OCI-LY7 (cell line): Measurements from ENCODE around the gene BRMS1. TPM values are rescaled to one million over a fixed set of nuclear protein-coding genes. Genes with fewer than 3 reads are reported as not detected.

Experiments used
- BruUV-seq: library from RNA; stranded (reverse); fragments of 400-500 nt; replicated peaks from 2 replicates; lab custom pipeline; 2021; lab: Mats Ljungman, UMichigan
- CTCF ChIA-PET: fragments of 300-600 bp; sonication (Branson Sonifier 250); formaldehyde crosslinking; loops from one replicate; lab custom pipeline; 2022; ENCODE audit warnings: antibody characterized with exemption; ENCODE audit not compliant: unreplicated experiment; lab: Charles Lee
- POLR2A ChIA-PET: fragments of 300-600 bp; sonication (Branson Sonifier 250); formaldehyde crosslinking; loops from one replicate; lab custom pipeline; 2022; ENCODE audit warnings: antibody characterized with exemption; lab: Charles Lee
- DNase-seq: peaks from one replicate; pipeline ENCODE4 v3.0.0-alpha.2; 2015; ENCODE audit warnings: low spot score
- H2AFZ ChIP-seq: fragments of 200-600 bp; sonication (generic), shearing (Covaris generic); 2 replicates; pipeline ENCODE4 v1.6.1; 2014; ENCODE audit warnings: mild to moderate bottlenecking, antibody characterized with exemption, low read length, moderate library complexity
- H3K27ac ChIP-seq: fragments of 200-600 bp; sonication (generic); 2 replicates; pipeline ENCODE4 v1.5.1; 2014; ENCODE audit warnings: mixed run types, low read depth, mild to moderate bottlenecking, moderate library complexity, low read length, inconsistent platforms; ENCODE audit not compliant: poor library complexity, severe bottlenecking
- H3K36me3 ChIP-seq: fragments of 200-600 bp; sonication (generic); 2 replicates; pipeline ENCODE4 v1.6.1; 2014; ENCODE audit warnings: mild to moderate bottlenecking, antibody characterized with exemption, low read length, moderate library complexity, mixed read lengths; ENCODE audit not compliant: insufficient read depth
- H3K4me1 ChIP-seq: fragments of 200-600 bp; sonication (generic); 2 replicates; pipeline ENCODE4 v1.5.1; 2014; ENCODE audit warnings: mild to moderate bottlenecking, low read length; ENCODE audit not compliant: insufficient read depth, poor library complexity, severe bottlenecking
- H3K4me2 ChIP-seq: fragments of 200-600 bp; sonication (generic); 2 replicates; pipeline ENCODE4 v1.6.1; 2014; ENCODE audit warnings: mild to moderate bottlenecking, low read length
- H3K4me3 ChIP-seq: fragments of 200-600 bp; sonication (generic); 2 replicates; pipeline ENCODE4 v1.5.1; 2014; ENCODE audit warnings: mild to moderate bottlenecking, low read depth, low read length; ENCODE audit not compliant: poor library complexity, severe bottlenecking
- H3K79me2 ChIP-seq: fragments of 200-600 bp; sonication (generic); 2 replicates; pipeline ENCODE4 v1.6.1; 2016; ENCODE audit warnings: low read depth, mild to moderate bottlenecking, low read length, moderate library complexity, mixed read lengths; ENCODE audit not compliant: insufficient read depth
- H3K9me2 ChIP-seq: fragments of 200-600 bp; sonication (generic); 2 replicates; pipeline ENCODE4 v1.6.1; 2016; ENCODE audit warnings: mild to moderate bottlenecking, low read length, mixed read lengths; ENCODE audit not compliant: insufficient read depth
- H3K9me3 ChIP-seq: fragments of 200-600 bp; sonication (generic); 2 replicates; pipeline ENCODE4 v1.6.1; 2014; ENCODE audit warnings: mild to moderate bottlenecking, mixed run types, low read length, mixed read lengths
- H4K20me1 ChIP-seq: fragments of 200-600 bp; sonication (generic); 2 replicates; pipeline ENCODE4 v1.6.1; 2014; ENCODE audit warnings: mild to moderate bottlenecking, antibody characterized with exemption, low read length, moderate library complexity, mixed read lengths; ENCODE audit not compliant: insufficient read depth
- CTCF ChIP-seq: fragments of 200-600 bp; sonication (generic); conservative IDR thresholded peaks from 2 replicates; pipeline ENCODE4 v1.5.1; 2014; ENCODE audit warnings: mild to moderate bottlenecking, antibody characterized with exemption, low read length, moderate library complexity, mixed read lengths
- EZH2phosphoT487 ChIP-seq: fragments of 200-600 bp; sonication (generic); IDR thresholded peaks from 2 replicates; pipeline ENCODE4 v1.6.1; 2018; ENCODE audit warnings: low read depth, borderline replicate concordance, mild to moderate bottlenecking, mixed run types, antibody characterized with exemption, low read length, moderate library complexity, mixed read lengths
- intact Hi-C: fragments of 100-400 bp; cut with micrococcal nuclease; formaldehyde crosslinking; loops from one replicate; pipeline ENCODE4 v1.10.0; 2022; ENCODE audit not compliant: unreplicated experiment
- total RNA-seq, 2 experiments: library from RNA; depleted of rRNA in 1 of 2; stranded (reverse); fragments of >200 nt in 1 of 2; shearing (Covaris generic) in 1 of 2; gene quantifications; 2 replicates each; pipeline ENCODE4 v1.2.3, GENCODE V29; 2014 to 2022

Gene BRMS1
- total RNA-seq, 2 experiments from 2014 or later = 43.1 to 43.8 TPM

GRCh38 chr11:66330931-66331330, 14.0 kb downstream of the BRMS1 start:
- H3K36me3 ChIP-seq = no peaks in the 10 kb centered on the region
- ChIA-PET POLR2A (interaction anchor here (1.2 kb wide), 1 partner anchor 19 kb away, joined by 4 read pairs; no protein-coding TSS in a partner anchor), CTCF (no interaction called here)
- H3K27ac ChIP-seq = no peak overlapping the region
- H3K4me2 ChIP-seq = no peak overlapping the region
- no peaks in the 10 kb centered on the region for H4K20me1 ChIP-seq
- no peaks in the 10 kb centered on the region for H3K9me2 ChIP-seq
- no peak for DNase-seq
- 0 out of 2 replicates have a peak, but pooled peaks have one; percentile 12 for TF ChIP-seq CTCF
- no peak for TF ChIP-seq EZH2phosphoT487
- no peaks in the 10 kb centered on the region for H3K79me2 ChIP-seq
- BruUV-seq = no TSS peak
- no peak overlapping the region for H2AFZ ChIP-seq
- intact Hi-C loops = no loop called here
- H3K4me1 ChIP-seq = peaks cover 33% of the 10 kb centered on the region
- no peak overlapping the region for H3K4me3 ChIP-seq
- H3K9me3 ChIP-seq = no peaks in the 10 kb centered on the region

- DNase-seq = no peak
- H3K27ac ChIP-seq = no peak overlapping the region
- no peaks in the 10 kb centered on the region for H3K9me2 ChIP-seq
- intact Hi-C loops = loop anchor here (2.0 kb wide), 1 partner anchor 40 kb away; the partner anchor contains the start of gene YIF1A
- no peaks in the 10 kb centered on the region for H3K9me3 ChIP-seq
- H3K4me1 ChIP-seq = peaks cover 46% of the 10 kb centered on the region
- no peaks in the 10 kb centered on the region for H4K20me1 ChIP-seq
- TF ChIP-seq CTCF (no peak), EZH2phosphoT487 (no peak)
- ChIA-PET CTCF (interaction anchor here (0.6 to 0.9 kb wide), 2 partner anchors 9 to 17 kb away, joined by 3 to 4 read pairs; no protein-coding TSS in a partner anchor), POLR2A (interaction anchor here (2.2 kb wide), 1 partner anchor 17 kb away, joined by 7 read pairs; no protein-coding TSS in a partner anchor)
- H3K4me3 ChIP-seq = no peak overlapping the region
- H3K4me2 ChIP-seq = no peak overlapping the region
- H3K36me3 ChIP-seq = no peaks in the 10 kb centered on the region
- no peaks in the 10 kb centered on the region for H3K79me2 ChIP-seq
- BruUV-seq = no TSS peak
- no peak overlapping the region; the same call in 1 of the 2 replicates for H2AFZ ChIP-seq
These were observed 15.7 kb downstream of the BRMS1 start for GRCh38 chr11:66329165-66329673.
